ENCODE measurements around the gene DSCAM.

- TF ChIP-seq, protein P1, sequence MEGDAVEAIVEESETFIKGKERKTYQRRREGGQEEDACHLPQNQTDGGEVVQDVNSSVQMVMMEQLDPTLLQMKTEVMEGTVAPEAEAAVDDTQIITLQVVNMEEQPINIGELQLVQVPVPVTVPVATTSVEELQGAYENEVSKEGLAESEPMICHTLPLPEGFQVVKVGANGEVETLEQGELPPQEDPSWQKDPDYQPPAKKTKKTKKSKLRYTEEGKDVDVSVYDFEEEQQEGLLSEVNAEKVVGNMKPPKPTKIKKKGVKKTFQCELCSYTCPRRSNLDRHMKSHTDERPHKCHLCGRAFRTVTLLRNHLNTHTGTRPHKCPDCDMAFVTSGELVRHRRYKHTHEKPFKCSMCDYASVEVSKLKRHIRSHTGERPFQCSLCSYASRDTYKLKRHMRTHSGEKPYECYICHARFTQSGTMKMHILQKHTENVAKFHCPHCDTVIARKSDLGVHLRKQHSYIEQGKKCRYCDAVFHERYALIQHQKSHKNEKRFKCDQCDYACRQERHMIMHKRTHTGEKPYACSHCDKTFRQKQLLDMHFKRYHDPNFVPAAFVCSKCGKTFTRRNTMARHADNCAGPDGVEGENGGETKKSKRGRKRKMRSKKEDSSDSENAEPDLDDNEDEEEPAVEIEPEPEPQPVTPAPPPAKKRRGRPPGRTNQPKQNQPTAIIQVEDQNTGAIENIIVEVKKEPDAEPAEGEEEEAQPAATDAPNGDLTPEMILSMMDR (IDR thresholded peaks at IDR 0.05 in 2 of 3, conservative IDR thresholded peaks at IDR 0.05 in 1 of 3; ENCODE audit: borderline replicate concordance in 1 of 3, insufficient read depth in 1 of 3, low read depth in 2 of 3, low read length in 2 of 3): no peak
- no peak for TF ChIP-seq ZNF274 (IDR thresholded peaks at IDR 0.05; ENCODE audit: low read depth, low read length)
- TF ChIP-seq EGR1 (IDR thresholded peaks at IDR 0.05; ENCODE audit: low read depth): no peak
- no peak for TF ChIP-seq EZH2phosphoT487 (IDR thresholded peaks at IDR 0.05; ENCODE audit: borderline replicate concordance)
- TF ChIP-seq EZH2 (IDR thresholded peaks at IDR 0.05): no peak
- TF ChIP-seq, protein P2, sequence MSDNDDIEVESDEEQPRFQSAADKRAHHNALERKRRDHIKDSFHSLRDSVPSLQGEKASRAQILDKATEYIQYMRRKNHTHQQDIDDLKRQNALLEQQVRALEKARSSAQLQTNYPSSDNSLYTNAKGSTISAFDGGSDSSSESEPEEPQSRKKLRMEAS (IDR thresholded peaks at IDR 0.05): no peak
- no peak for TF ChIP-seq POLR2A (IDR thresholded peaks at IDR 0.05; ENCODE audit: borderline replicate concordance, extremely low read depth, insufficient read depth, insufficient read length)
- no peak for TF ChIP-seq JUND (IDR thresholded peaks at IDR 0.05)
These were observed 728.4 kb downstream of the DSCAM start for GRCh38 chr21:40118527-40118926.

Measured in HCT116 (cell line).